RWPE1 (cell line): ENCODE results near the gene ADD2.

Source experiments
- CTCF ChIA-PET: fragments of 350-600 bp; sonication (Branson Sonifier 250); formaldehyde crosslinking; extraction: SDS; loops from one replicate; lab custom pipeline; 2021; lab: Yijun Ruan, JAX
- POLR2A ChIA-PET: fragments of 400-600 bp; formaldehyde crosslinking; extraction: SDS; loops from one replicate; lab custom pipeline; 2020; ENCODE audit warnings: antibody characterized with exemption; ENCODE audit not compliant: low non-redundant PET; lab: Yijun Ruan, JAX
- DNase-seq: peaks from one replicate; pipeline ENCODE4 v3.0.0; 2012; ENCODE audit warnings: low spot score
- H3K27ac ChIP-seq: fragments of 450-650 bp; 2 replicates; pipeline ENCODE4 v1.5.1; 2017
- TF ChIP-seq, protein P1 (sequence below): fragments of 450-650 bp; conservative IDR thresholded peaks from 2 replicates; pipeline ENCODE4 v1.5.1; 2017; ENCODE audit warnings: low read depth, mild to moderate bottlenecking

ADD2 gene

DNA sequence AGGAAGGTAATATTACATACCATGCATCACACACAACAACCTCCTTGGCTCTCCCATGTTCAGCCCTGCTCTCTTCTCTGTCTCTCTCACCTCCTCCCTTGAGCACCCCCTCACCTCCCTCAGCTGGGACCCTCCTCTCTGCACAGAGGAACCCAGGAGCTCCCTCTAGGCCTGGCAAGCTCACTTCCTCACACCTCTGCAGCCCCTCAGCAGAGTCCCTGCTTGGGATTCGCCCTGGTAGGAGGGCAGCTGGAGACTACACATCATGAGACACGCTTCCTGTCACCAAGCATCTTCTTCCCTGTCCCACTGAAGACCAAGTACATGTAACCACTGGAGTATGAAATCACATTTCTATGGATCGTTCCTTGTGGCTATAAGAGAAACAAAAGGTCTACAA is 51.0 kb downstream of the ADD2 start:
- ChIA-PET CTCF (interaction anchor here (0.6 to 0.8 kb wide), 2 partner anchors 51 to 377 kb away, joined by 3 read pairs; partner anchors contain the start of gene ADD2), POLR2A (no interaction called here)
- DNase-seq = no peak
- H3K27ac ChIP-seq = no peak overlapping the region
- TF ChIP-seq, protein P1, sequence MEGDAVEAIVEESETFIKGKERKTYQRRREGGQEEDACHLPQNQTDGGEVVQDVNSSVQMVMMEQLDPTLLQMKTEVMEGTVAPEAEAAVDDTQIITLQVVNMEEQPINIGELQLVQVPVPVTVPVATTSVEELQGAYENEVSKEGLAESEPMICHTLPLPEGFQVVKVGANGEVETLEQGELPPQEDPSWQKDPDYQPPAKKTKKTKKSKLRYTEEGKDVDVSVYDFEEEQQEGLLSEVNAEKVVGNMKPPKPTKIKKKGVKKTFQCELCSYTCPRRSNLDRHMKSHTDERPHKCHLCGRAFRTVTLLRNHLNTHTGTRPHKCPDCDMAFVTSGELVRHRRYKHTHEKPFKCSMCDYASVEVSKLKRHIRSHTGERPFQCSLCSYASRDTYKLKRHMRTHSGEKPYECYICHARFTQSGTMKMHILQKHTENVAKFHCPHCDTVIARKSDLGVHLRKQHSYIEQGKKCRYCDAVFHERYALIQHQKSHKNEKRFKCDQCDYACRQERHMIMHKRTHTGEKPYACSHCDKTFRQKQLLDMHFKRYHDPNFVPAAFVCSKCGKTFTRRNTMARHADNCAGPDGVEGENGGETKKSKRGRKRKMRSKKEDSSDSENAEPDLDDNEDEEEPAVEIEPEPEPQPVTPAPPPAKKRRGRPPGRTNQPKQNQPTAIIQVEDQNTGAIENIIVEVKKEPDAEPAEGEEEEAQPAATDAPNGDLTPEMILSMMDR = no peak

DNA sequence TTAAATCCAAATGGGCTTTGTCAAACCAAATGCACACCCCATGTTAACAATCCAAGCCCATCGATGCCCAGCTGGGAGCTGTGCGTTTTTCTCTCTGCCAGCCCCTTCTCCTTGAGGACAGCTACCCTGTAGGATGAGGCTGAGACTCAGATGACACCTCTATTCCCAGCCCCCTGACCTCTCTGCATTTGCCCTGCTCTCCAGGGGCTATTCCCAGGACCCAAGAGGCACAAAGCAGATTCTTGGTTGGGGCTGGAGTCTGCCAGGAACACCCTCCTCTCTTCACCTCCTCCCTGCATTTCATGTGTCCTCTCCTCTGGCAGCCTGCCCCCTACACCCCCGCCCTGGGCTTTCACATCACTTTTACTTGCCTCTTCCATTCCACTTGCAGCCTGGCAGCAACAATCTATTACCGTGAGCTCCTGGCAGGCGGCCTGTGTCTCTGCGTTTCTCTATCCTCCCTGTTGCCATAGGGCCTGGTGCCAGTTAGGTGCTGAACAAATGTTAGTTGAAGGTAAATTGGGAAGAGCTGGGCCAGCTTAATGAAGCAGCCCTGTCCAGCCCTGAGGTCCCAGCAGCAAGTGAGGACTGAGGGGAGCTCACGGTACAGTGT is 51.8 kb downstream of the ADD2 start:
- no peak overlapping the region for H3K27ac ChIP-seq
- POLR2A ChIA-PET = no interaction called here
- CTCF ChIA-PET = interaction anchor here (0.5 to 0.8 kb wide), 2 partner anchors 52 to 735 kb away, joined by 3 read pairs; partner anchors contain the start of gene ADD2

DNA sequence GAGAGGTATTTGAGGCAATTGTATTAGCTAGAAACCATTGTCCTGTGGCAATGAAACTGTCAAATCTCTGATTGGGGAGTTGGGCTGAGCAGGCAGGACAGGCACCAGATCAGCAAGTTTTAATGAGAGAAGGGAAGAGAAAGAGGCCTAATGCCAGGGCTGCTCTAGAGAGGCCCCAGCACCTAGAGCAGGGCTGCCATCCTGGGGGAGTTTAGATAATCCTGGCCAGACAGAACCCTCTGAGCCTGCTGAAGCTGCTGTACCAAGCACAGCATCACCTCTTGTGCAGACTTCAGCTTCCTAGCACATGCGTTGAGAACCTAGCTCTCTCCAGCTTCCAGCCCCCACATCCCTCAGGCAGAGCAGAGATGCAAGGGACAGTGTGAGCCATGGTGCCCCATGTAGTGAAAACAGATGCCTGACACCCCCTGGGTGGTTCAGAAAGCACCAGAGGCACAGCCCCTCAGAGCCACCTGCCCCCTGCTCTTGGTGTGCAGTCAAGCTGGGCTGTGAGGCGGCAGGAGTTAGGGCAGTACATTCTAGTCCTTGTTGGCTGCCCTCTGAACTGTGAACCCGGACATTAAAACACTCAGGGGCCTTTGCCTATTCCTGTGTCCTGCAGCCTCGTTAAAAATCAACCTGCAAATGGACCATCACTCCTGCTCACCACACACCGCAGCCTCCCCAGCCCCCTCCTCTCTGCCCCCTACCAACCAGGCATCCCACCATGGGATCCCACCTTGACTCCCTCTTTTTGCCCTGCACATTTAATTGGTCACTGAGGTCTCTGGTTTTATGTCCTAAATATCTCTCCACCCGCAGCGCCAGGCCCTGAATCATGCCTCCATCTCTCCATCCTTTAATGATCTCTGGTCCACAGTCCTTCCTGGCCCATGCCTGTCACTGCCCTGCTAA is 52.7 kb downstream of the ADD2 start:
- DNase-seq = no peak
- no peak overlapping the region for H3K27ac ChIP-seq
- ChIA-PET CTCF (no interaction called here), POLR2A (no interaction called here)
- TF ChIP-seq, protein P1 = no peak

More for the DNA sequence above, 51.8 kb downstream of the ADD2 start:
- DNase-seq = no peak
- TF ChIP-seq, protein P1 = no peak

DNA sequence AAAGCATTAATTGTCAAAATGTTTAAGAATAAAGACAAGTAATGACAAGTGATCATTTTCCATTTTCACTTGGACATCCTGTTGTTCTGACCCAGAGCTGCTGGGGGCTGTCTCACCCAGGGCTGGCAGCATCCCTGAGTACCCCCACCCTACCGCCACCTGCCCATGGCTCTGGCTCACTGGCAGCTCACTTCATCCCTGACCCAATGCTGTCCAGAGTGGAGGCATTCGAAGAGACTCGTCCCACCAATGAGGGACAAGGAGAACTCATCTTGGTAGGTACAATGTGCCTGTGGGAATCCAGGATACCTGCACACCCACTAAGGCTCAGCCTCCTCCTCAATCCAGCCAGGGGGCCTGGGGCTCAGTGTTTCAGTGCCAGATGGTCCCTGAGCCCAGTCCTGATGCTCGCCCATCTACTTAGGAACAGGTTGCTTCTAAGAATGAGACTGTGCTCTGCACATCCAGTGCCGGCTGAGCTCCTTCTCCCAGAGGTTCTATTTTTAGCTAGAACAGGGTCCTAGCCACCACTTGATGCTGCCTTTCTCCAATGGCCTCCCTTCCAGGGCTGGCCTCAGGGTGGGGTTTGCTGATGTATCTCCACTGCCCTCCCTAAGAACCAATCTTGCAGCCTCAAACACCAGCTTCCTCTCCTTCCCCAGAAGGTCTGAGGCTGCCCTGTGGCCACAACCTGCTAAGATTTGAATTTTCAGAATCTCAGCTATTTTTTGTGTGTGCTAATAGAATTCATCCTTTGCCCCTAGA is 53.7 kb downstream of the ADD2 start:
- no peak for DNase-seq
- TF ChIP-seq, protein P1 = no peak
- H3K27ac ChIP-seq = no peak overlapping the region
- ChIA-PET CTCF (no interaction called here), POLR2A (no interaction called here)

DNA sequence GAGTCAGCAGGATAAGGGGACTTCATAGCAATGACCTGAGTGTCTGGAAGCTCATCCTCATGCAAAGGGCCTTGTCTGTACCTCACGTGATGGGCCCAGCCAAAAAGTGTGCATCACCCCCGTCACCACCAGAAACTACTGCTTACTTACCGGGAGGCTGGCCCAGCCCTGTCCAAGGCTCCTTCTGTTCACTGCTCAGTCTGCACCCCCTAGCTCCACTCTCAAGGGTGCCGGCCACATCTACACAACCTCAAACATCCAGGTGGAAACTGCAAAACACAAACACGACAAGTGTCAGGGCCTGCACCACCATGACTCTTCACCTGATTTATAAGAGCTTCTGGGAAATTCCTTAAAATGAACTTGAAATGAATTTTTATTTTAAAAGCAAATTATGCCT is 55.1 kb downstream of the ADD2 start:
- POLR2A ChIA-PET = no interaction called here
- CTCF ChIA-PET = no interaction called here
- TF ChIP-seq, protein P1 = no peak
- DNase-seq = no peak
- H3K27ac ChIP-seq = no peak overlapping the region

DNA sequence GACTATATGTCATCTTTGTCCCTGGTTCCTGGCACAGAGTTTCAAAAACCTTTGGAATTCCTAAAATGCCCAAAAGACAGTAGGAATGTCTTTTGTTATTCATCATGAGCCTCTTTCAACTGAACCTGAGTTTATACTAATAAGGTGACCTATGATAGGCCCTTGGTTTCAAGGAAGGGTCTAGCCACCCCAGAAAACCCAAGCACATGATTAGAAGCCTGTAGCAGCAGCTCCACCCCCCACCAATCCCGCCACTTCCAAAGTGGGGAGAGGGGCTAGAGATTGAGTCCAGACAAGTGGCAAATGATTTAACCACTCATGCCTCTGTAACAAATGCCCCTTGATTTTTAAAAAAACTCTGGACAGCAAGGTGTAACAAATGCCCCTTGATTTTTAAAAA is 56.8 kb downstream of the ADD2 start:
- POLR2A ChIA-PET = no interaction called here

More for the DNA sequence above, 56.8 kb downstream of the ADD2 start:
- no peak overlapping the region for H3K27ac ChIP-seq
- CTCF ChIA-PET = no interaction called here
- TF ChIP-seq, protein P1 = no peak
- DNase-seq = no peak
